ENCODE data around the gene ZCCHC9.

Gene ZCCHC9

GRCh38 chr5:81361600-81361999, 60.2 kb downstream of the ZCCHC9 start:
- TF ChIP-seq GATA3 (IDR thresholded peaks at IDR 0.05; ENCODE audit: low read depth, low read length) (no peak), GATA2 (IDR thresholded peaks at IDR 0.05; ENCODE audit: low read depth, low read length) (no peak)

All from SH-SY5Y (cell line).